ENCODE measurements around the gene ANKRD65. TPM values are rescaled to one million over a fixed set of nuclear protein-coding genes. Genes with fewer than 3 reads are reported as not detected.
"Not testable (repeated sequence)": the region's sequence is repeated elsewhere in the genome, so short reads cannot be mapped to it uniquely, and the experiment has no call there.

The ANKRD65 gene
- total and polyA plus RNA-seq, 4 donors = 13.5 to 54.2 (median 31.9) TPM

GRCh38 chr1:1371746-1372711, 49.0 kb downstream of the ANKRD65 start:
- Histone ChIP-seq H3K9ac (ENCODE audit: insufficient read depth in 1 of 2, low read length in 2 of 2) (no peak overlapping the region), H3K27me3 (ENCODE audit: control insufficient read depth in 3 of 3, insufficient read depth in 3 of 3, low read length in 2 of 3) (no peaks in the 10 kb centered on the region), H3K36me3 (ENCODE audit: control insufficient read depth in 4 of 4, insufficient read depth in 4 of 4, low read length in 4 of 4) (peaks cover 0 to 7% (median 0%) of the 10 kb centered on the region in 4 donors), H3K4me1 (ENCODE audit: control insufficient read depth in 5 of 5, insufficient read depth in 5 of 5, low read length in 5 of 5) (peaks cover 0 to 17% (median 7%) of the 10 kb centered on the region in 5 donors), H3K9me3 (ENCODE audit: control insufficient read depth in 4 of 4, insufficient read depth in 3 of 4, low read length in 3 of 4) (no peaks in the 10 kb centered on the region), H3K27ac (ENCODE audit: low read depth in 1 of 2, low read length in 1 of 2) (peak overlapping the region in 1 of 2 donors; percentile 6), H3K4me3 (no peak overlapping the region)
- ATAC-seq (ENCODE audit: insufficient read depth, low FRiP score) (peak; percentile 45), DNase-seq (peak; percentile 47 to 66 (median 47))
- TF ChIP-seq CTCF (IDR thresholded peaks at IDR 0.05; ENCODE audit: control extremely low read depth, extremely low read depth) = peak; percentile 59
- 30 to 33% methylated on average over 26 of the region's 26 CpGs for WGBS, 2 donors

GRCh38 chr1:1371364-1371745, 49.7 kb downstream of the ANKRD65 start:
- H3K4me3 ChIP-seq = no peak overlapping the region
- H3K9ac ChIP-seq (ENCODE audit: insufficient read depth in 1 of 2, low read length in 2 of 2) = no peak overlapping the region
- DNase-seq (no peak), ATAC-seq (ENCODE audit: insufficient read depth, low FRiP score) (no peak)
- H3K27ac ChIP-seq (ENCODE audit: low read depth in 1 of 2, low read length in 1 of 2) = no peak overlapping the region
- WGBS, 2 donors = 21 to 44% methylated on average over 12 of the region's 12 CpGs
- peaks cover 0 to 17% (median 7%) of the 10 kb centered on the region in 5 donors for H3K4me1 ChIP-seq (ENCODE audit: control insufficient read depth in 5 of 5, insufficient read depth in 5 of 5, low read length in 5 of 5)
- TF ChIP-seq CTCF (IDR thresholded peaks at IDR 0.05; ENCODE audit: control extremely low read depth, extremely low read depth) = no peak
- H3K9me3 ChIP-seq (ENCODE audit: control insufficient read depth in 4 of 4, insufficient read depth in 3 of 4, low read length in 3 of 4) = no peaks in the 10 kb centered on the region
- H3K36me3 ChIP-seq (ENCODE audit: control insufficient read depth in 4 of 4, insufficient read depth in 4 of 4, low read length in 4 of 4) = peaks cover 0 to 7% (median 0%) of the 10 kb centered on the region in 4 donors
- no peaks in the 10 kb centered on the region for H3K27me3 ChIP-seq (ENCODE audit: control insufficient read depth in 3 of 3, insufficient read depth in 3 of 3, low read length in 2 of 3)

GRCh38 chr1:1370771-1371300, 50.2 kb downstream of the ANKRD65 start:
- Histone ChIP-seq H3K9ac (ENCODE audit: insufficient read depth in 1 of 2, low read length in 2 of 2) (no peak overlapping the region), H3K9me3 (ENCODE audit: control insufficient read depth in 4 of 4, insufficient read depth in 3 of 4, low read length in 3 of 4) (no peaks in the 10 kb centered on the region), H3K4me3 (no peak overlapping the region), H3K36me3 (ENCODE audit: control insufficient read depth in 4 of 4, insufficient read depth in 4 of 4, low read length in 4 of 4) (peaks cover 0 to 7% (median 0%) of the 10 kb centered on the region in 4 donors), H3K27me3 (ENCODE audit: control insufficient read depth in 3 of 3, insufficient read depth in 3 of 3, low read length in 2 of 3) (no peaks in the 10 kb centered on the region), H3K27ac (ENCODE audit: low read depth in 1 of 2, low read length in 1 of 2) (no peak overlapping the region), H3K4me1 (ENCODE audit: control insufficient read depth in 5 of 5, insufficient read depth in 5 of 5, low read length in 5 of 5) (peaks cover 0 to 17% (median 5%) of the 10 kb centered on the region in 5 donors)
- no peak for DNase-seq
- no peak for ATAC-seq (ENCODE audit: insufficient read depth, low FRiP score)
- TF ChIP-seq CTCF (IDR thresholded peaks at IDR 0.05; ENCODE audit: control extremely low read depth, extremely low read depth) = no peak
- WGBS, 2 donors = 79 to 80% methylated on average over 16 of the region's 16 CpGs

GRCh38 chr1:1370094-1370493, 51.0 kb downstream of the ANKRD65 start:
- H3K4me1 ChIP-seq (ENCODE audit: control insufficient read depth in 5 of 5, insufficient read depth in 5 of 5, low read length in 5 of 5) = peaks cover 0 to 17% (median 4%) of the 10 kb centered on the region in 5 donors
- not testable (repeated sequence) for H3K4me3 ChIP-seq; H3K27ac ChIP-seq (ENCODE audit: low read depth in 1 of 2, low read length in 1 of 2); H3K36me3 ChIP-seq (ENCODE audit: control insufficient read depth in 4 of 4, insufficient read depth in 4 of 4, low read length in 4 of 4); ATAC-seq (ENCODE audit: insufficient read depth, low FRiP score); H3K9ac ChIP-seq (ENCODE audit: insufficient read depth in 1 of 2, low read length in 2 of 2); H3K9me3 ChIP-seq (ENCODE audit: control insufficient read depth in 4 of 4, insufficient read depth in 3 of 4, low read length in 3 of 4); H3K27me3 ChIP-seq (ENCODE audit: control insufficient read depth in 3 of 3, insufficient read depth in 3 of 3, low read length in 2 of 3); DNase-seq
- WGBS, 2 donors = 93 to 95% methylated on average over 14 of the region's 14 CpGs
